Rectal smooth muscle tissue (tissue), 1 donor: ENCODE measurements around the gene DCTN5.
"Not testable (repeated sequence)": the region's sequence is repeated elsewhere in the genome, so short reads cannot be mapped to it uniquely, and the experiment has no call there.

Experiments
- H3K27ac ChIP-seq: one replicate; pipeline ENCODE4 v1.7.0; 2013; ENCODE audit warnings: low read depth, low read length, inconsistent platforms
- H3K27me3 ChIP-seq: one replicate; pipeline ENCODE4 v1.7.0; 2013; ENCODE audit warnings: low read length; ENCODE audit not compliant: control insufficient read depth, insufficient read depth
- H3K36me3 ChIP-seq: one replicate; pipeline ENCODE4 v1.7.0; 2013; ENCODE audit warnings: low read length; ENCODE audit not compliant: control insufficient read depth, insufficient read depth
- H3K4me1 ChIP-seq: one replicate; pipeline ENCODE4 v1.7.0; 2013; ENCODE audit warnings: low read length; ENCODE audit not compliant: control insufficient read depth, insufficient read depth
- H3K4me3 ChIP-seq: one replicate; pipeline ENCODE4 v1.7.0; 2013; ENCODE audit warnings: low read length
- H3K9ac ChIP-seq: one replicate; pipeline ENCODE4 v1.7.0; 2013; ENCODE audit warnings: low read length

Gene DCTN5

DNA sequence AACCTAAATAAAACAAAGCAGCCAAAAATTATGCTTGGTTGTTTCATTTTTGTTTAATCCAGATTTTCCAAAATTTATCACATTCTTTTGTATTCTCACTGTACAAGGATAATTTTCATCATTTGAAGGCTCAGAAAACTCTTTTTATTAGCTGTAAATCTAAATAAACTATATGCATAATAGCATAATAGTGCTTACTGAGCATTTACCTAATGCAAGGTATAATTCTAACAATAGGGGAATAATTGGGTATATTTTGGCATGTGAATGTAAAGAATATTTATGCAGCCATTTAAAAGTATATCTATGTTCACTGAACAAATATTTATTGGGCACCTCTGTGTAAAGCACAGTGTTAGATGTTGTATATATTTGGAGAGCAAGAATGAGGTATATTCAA is 17.2 kb upstream of the DCTN5 start:
- Histone ChIP-seq H3K36me3 (peaks cover 12% of the 10 kb centered on the region), H3K27me3 (no peaks in the 10 kb centered on the region), H3K4me3 (no peak overlapping the region), H3K9ac (no peak overlapping the region), H3K27ac (no peak overlapping the region), H3K4me1 (no peaks in the 10 kb centered on the region)

DNA sequence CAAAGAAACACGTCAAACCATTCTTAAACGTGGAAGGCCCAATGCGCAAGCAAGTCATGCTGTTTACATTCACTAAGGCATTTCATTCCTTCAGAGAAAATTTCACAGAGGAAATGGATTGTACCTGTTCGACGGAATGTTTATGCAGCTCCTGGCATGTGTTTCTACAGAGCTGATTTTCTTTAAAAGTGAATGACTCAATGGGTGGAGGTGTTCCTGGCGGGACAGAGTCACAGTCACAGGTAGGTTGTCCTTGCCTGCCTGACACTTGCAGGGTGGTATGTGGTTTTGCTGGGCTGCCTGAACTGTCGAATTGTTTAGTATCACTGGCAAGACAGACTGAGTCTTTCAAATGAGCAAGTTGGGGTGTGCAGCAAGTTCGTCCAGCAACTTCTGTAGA is 11.8 kb upstream of the DCTN5 start:
- Histone ChIP-seq H3K27me3 (no peaks in the 10 kb centered on the region), H3K27ac (no peak overlapping the region), H3K9ac (no peak overlapping the region), H3K4me1 (no peaks in the 10 kb centered on the region), H3K36me3 (peaks cover 15% of the 10 kb centered on the region), H3K4me3 (no peak overlapping the region)

DNA sequence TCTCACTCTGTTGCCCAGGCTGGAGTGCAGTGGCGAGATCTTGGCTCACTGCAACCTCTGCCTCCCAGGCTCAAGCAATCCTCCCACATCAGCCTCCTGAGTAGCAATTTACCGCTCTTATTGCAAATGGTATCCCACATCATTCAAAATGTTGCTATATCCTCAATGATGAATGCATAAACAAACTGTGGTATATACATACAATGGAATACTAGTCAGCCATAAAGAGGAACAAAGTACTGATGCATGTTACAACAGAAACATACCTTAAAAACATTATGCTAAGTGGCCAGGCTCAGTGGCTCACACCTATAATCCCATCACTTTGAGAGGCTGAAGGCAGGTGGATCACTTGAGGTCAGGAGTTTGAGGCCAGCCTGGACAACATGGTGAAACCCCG is 9.4 kb upstream of the DCTN5 start:
- not testable (repeated sequence) for H3K27ac ChIP-seq, H3K4me1 ChIP-seq, H3K27me3 ChIP-seq, H3K4me3 ChIP-seq, H3K36me3 ChIP-seq, H3K9ac ChIP-seq

DNA sequence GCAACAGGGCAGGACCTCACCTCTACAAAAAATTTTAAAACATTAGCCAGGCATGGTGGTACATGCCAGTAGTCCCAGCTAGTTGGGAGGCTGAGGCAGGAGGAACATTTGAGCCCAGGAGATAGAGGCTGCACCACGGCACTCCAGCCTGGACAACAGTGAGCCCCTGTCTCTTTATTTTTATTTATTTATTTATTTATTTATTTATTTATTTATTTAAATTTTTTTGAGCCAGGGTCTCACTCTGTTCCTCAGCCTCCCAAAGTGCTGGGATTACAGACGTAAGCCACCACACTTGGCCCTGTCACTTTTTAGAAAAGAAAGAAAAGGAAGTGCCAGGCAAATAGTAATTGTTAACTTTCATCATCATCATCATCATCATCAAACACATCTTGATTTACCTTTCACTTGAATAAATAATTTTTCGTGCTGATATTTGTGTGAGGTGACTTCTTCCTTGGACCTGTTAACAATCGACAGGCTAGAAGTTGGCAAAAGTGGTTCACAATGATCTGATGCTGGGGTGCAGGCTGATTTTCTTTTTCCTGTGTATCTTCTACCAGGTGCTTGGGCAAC is 6.7 kb upstream of the DCTN5 start:
- no peak overlapping the region for H3K27ac ChIP-seq
- H3K27me3 ChIP-seq = no peaks in the 10 kb centered on the region
- H3K4me3 ChIP-seq = no peak overlapping the region
- H3K4me1 ChIP-seq = no peaks in the 10 kb centered on the region
- H3K9ac ChIP-seq = no peak overlapping the region
- peaks cover 10% of the 10 kb centered on the region for H3K36me3 ChIP-seq

DNA sequence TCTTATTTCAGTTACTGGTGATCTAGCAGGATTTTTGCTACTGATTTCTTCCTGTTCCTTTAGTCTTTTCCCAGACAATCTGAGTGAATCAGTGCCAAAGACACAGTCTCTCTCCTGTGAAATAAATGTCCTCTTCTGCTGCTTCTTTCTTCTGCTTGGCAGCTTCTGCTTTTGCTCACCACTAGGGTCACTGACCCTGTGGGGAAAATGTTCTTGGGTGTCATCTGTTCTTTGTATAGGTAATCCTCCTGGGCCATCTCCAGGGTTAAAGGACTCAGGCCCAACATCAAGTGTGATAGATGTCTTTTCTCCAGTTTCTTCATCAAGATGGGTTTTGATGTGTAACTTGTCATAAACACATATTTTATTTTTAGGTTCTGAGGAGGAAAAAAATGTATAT is 5.3 kb upstream of the DCTN5 start:
- Histone ChIP-seq H3K36me3 (peaks cover 6% of the 10 kb centered on the region), H3K27me3 (no peaks in the 10 kb centered on the region), H3K9ac (no peak overlapping the region), H3K4me1 (peaks cover 3% of the 10 kb centered on the region), H3K4me3 (no peak overlapping the region), H3K27ac (no peak overlapping the region)

DNA sequence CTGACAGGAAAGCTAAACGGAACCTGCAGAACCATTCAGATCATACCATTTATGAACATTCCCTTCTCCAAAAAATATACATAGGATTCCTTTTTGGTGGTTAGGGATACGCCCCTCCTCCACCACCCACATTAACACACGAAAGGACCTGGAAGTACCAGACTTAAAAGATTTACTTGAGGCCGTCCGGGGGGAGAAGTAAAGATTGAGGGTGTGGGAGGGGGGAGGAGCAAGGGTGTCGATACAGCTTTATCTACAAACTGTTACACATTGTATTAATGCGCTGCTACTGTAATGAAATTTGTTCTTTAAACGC is 693 bp upstream of the DCTN5 start:
- H3K4me1 ChIP-seq = peaks cover 3% of the 10 kb centered on the region
- peak overlapping the region; percentile 98 for H3K4me3 ChIP-seq
- peaks cover 2% of the 10 kb centered on the region for H3K36me3 ChIP-seq
- H3K27ac ChIP-seq = peak overlapping the region; percentile 62
- H3K27me3 ChIP-seq = no peaks in the 10 kb centered on the region
- peak overlapping the region; percentile 36 for H3K9ac ChIP-seq

DNA sequence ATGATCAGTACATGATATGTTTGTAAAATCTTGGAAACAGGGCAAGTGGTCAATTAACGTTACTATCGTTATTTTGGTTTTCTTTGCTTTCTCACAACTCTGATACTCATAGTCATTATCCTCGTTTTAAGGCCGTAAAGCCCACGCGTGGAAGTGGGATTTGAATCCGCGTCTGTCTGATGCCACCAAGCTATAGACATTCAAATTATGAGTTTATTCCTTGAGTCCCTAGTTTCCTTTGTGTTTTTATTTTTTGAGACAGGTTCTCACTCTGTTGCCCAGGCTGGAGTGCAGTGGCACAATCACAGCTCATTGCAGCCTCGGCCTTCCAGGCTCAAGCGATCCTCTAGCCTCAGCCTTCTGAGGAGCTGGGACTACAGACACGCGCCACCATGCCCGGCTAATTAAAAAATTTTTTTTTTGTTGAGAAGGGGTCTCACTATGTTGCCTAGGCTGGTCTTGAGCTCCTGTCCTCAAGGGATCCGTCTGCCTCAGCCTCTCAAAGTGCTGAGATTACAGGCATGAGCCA is 1.0 kb downstream of the DCTN5 start:
- Histone ChIP-seq H3K36me3 (peaks cover 2% of the 10 kb centered on the region), H3K27ac (no peak overlapping the region), H3K4me3 (peak overlapping the region; percentile 98), H3K27me3 (no peaks in the 10 kb centered on the region), H3K9ac (no peak overlapping the region), H3K4me1 (peaks cover 3% of the 10 kb centered on the region)

DNA sequence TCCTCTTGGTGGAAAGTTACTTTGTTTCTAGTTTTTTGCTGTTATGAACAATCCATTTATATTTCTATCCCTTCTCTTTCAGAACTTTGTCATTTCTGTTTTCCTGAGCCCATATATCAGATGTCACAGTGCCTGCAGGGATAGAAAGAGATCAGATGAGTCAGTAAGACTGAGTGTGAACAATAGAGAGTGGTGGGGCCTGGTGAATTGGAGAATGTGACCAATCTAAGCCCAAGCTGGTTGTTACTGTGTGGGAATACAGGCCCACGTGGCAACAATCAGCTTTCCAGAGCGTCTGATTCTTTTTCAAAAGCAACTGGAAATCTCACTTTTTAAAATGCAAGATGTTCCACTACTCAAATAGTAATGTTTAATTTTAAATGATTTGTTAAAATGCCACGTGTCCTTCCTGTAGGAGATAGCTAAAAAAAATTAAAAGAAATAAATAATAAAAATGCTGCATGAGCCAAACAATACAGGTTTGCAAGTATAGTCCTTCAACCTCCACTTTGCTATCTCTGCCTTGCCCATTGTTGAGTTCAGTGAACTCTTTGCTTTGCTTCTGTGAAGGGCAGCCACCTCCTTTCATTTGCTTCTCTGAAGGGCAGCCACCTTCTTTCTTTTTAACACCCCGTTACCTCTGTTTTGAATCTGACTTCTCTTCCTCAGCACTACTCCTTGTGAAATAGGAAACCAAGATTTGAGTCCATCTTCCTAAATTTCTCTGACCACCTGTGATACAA is 9.6 kb downstream of the DCTN5 start:
- H3K4me1 ChIP-seq = no peaks in the 10 kb centered on the region
- no peak overlapping the region for H3K27ac ChIP-seq
- H3K27me3 ChIP-seq = no peaks in the 10 kb centered on the region
- H3K36me3 ChIP-seq = peaks cover 3% of the 10 kb centered on the region
- H3K9ac ChIP-seq = no peak overlapping the region
- no peak overlapping the region for H3K4me3 ChIP-seq

DNA sequence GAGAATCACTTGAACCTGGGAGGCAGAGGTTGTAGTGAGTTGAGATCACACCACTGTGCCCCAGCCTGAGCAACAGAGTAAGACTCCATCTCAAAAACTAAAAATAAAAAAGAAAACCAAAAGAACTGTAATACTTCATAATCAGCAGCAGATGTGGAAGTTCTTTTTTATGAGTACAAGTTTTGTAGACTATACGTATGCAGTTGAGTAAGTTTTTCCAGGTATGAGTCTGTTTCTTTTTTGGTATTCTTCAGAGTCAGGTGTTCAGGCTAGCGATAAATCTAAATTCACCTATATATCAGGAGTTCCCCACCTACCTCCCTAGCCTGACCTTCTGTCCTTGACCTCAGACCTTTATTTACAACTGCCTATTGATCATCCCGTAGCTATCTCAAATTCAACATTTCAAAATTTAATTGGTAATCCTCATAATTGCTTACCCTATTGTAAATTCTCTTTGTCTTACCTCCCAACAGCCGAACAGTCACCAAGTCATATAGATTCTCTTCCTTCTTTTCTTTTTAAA is 10.7 kb downstream of the DCTN5 start:
- no peak overlapping the region for H3K27ac ChIP-seq
- peaks cover 3% of the 10 kb centered on the region for H3K36me3 ChIP-seq
- no peaks in the 10 kb centered on the region for H3K27me3 ChIP-seq
- no peaks in the 10 kb centered on the region for H3K4me1 ChIP-seq
- H3K4me3 ChIP-seq = no peak overlapping the region
- H3K9ac ChIP-seq = no peak overlapping the region

DNA sequence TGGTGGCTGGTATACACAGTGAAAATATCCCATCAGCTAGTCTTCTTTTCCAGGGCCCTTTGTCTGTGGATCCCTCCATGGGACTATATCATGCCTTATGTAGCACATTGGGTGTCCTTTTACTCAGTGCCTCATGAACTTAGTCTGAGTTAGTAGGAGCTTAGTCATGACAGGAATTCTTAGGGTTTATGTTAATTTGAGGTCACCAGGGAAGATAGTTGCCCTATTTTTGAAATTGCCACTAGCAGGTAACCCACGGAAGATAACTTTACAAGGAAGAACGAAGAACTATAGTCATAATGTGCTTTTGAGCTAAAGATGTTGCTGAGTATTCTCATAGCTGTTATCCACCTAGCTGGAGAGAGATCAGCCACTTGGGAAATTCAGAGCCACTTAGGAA is 22.7 kb downstream of the DCTN5 start:
- H3K9ac ChIP-seq = no peak overlapping the region
- H3K4me1 ChIP-seq = no peaks in the 10 kb centered on the region
- peaks cover 37% of the 10 kb centered on the region for H3K36me3 ChIP-seq
- no peaks in the 10 kb centered on the region for H3K27me3 ChIP-seq
- no peak overlapping the region for H3K4me3 ChIP-seq
- no peak overlapping the region for H3K27ac ChIP-seq

DNA sequence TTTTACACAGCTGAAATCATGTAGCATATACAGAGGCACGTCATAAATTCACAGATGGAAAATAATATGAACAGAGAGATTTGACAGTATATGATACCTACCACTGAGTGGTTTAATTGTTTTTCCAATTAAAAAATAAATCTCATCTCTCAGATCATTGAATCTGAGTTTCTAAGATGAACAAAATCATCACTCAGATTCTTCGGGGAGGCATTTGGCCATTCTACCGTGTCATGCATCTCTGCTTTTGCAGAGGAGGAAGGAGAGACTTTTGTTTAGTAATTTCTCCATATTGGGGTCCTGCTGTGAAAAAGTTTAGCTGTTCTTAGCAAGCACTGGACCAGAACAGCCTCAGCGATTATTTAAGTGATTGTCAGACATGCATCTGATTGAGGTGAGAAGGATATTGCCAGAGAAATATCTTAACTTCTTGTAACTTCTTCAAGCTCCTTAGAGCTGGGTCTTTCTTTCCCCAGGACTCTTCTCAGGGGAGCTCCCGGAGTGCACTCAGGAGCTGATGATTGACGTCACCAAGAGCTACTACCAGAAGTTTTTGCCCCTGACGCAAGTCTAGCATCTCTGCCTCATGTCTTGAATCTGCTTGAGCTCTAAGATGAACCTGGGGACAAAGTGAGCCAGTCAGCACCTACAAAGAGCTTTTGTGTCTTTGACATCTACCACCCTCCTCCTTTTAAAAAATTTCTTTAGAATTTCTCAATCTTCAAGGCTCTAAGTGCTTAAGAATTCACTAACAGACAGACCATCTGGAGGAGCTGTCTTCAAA is 25.5 kb downstream of the DCTN5 start:
- peaks cover 34% of the 10 kb centered on the region for H3K36me3 ChIP-seq
- no peak overlapping the region for H3K4me3 ChIP-seq
- H3K27me3 ChIP-seq = no peaks in the 10 kb centered on the region
- no peak overlapping the region for H3K9ac ChIP-seq
- no peaks in the 10 kb centered on the region for H3K4me1 ChIP-seq
- no peak overlapping the region for H3K27ac ChIP-seq

DNA sequence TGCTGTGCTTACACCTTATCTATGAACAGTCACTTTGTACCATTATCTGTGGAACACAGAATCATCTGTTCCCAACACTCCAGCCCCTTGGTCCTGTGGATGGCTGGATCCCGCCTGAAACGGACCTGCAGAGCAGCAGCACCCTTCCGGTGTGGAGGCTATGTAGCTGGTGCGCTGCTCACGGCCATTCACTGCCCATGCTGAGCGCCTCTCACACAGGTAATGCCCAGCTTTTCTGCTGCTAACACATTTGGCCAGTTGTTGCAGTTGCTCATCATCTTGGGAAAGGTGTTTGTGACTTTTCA is 26.0 kb downstream of the DCTN5 start:
- H3K4me1 ChIP-seq = no peaks in the 10 kb centered on the region
- peaks cover 31% of the 10 kb centered on the region for H3K36me3 ChIP-seq
- H3K4me3 ChIP-seq = no peak overlapping the region
- no peaks in the 10 kb centered on the region for H3K27me3 ChIP-seq
- H3K27ac ChIP-seq = no peak overlapping the region
- H3K9ac ChIP-seq = no peak overlapping the region
